Liver (tissue), 9 donors: ENCODE results near the gene AJUBA. TPM values are rescaled to one million over a fixed set of nuclear protein-coding genes. Genes with fewer than 3 reads are reported as not detected.

Experiments used
- DNase-seq: peaks from one replicate; pipeline ENCODE4 v3.0.0-alpha.2; 2017; ENCODE audit warnings: low spot score
- H3K27ac ChIP-seq, 2 donors: one replicate each; pipeline ENCODE4 v1.7.0; 2013; ENCODE audit warnings: inconsistent platforms in 2 of 2, low read length in 2 of 2, control low read depth in 1 of 2, low read depth in 1 of 2, mild to moderate bottlenecking in 1 of 2
- H3K27me3 ChIP-seq, 4 donors: one replicate each; pipeline versions ENCODE4 v1.6.1 to v1.7.0; 2013; ENCODE audit warnings: low read length in 3 of 4, inconsistent platforms in 1 of 4, mild to moderate bottlenecking in 1 of 4, moderate library complexity in 1 of 4; ENCODE audit not compliant: control insufficient read depth in 4 of 4, insufficient read depth in 4 of 4
- H3K36me3 ChIP-seq, 4 donors: one replicate each; pipeline versions ENCODE4 v1.6.1 to v1.7.0; 2013; ENCODE audit warnings: low read length in 3 of 4, mild to moderate bottlenecking in 3 of 4, low read depth in 1 of 4, moderate library complexity in 1 of 4; ENCODE audit not compliant: control insufficient read depth in 4 of 4, insufficient read depth in 3 of 4
- H3K4me1 ChIP-seq, 4 donors: one replicate each; pipeline versions ENCODE4 v1.6.1 to v1.7.0; 2013; ENCODE audit warnings: low read length in 3 of 4, mild to moderate bottlenecking in 3 of 4, moderate library complexity in 1 of 4; ENCODE audit not compliant: control insufficient read depth in 4 of 4, insufficient read depth in 4 of 4
- H3K4me3 ChIP-seq, 3 donors: one replicate each; pipeline versions ENCODE4 v1.6.1 to v1.7.0; 2013; ENCODE audit warnings: low read length in 3 of 3, control low read depth in 1 of 3, low read depth in 1 of 3, mild to moderate bottlenecking in 1 of 3
- H3K9ac ChIP-seq, 2 donors: one replicate each; pipeline ENCODE4 v1.7.0; 2013; ENCODE audit warnings: low read length in 2 of 2, mild to moderate bottlenecking in 2 of 2, moderate library complexity in 2 of 2, control low read depth in 1 of 2, low read depth in 1 of 2
- H3K9me3 ChIP-seq, 4 donors: one replicate each; pipeline versions ENCODE4 v1.6.1 to v1.7.0; 2013; ENCODE audit warnings: low read length in 3 of 4; ENCODE audit not compliant: control insufficient read depth in 4 of 4
- CTCF ChIP-seq: fragments of 150-350 bp; IDR thresholded peaks from 2 replicates; pipeline ENCODE4 v1.5.1; 2017; ENCODE audit warnings: improper control_type of control experiment, low read depth, low read length; ENCODE audit not compliant: missing input control
- EGR1 ChIP-seq, 2 donors: IDR thresholded peaks; 2 replicates each; pipeline ENCODE4 v1.6.1; 2016 to 2018; ENCODE audit warnings: antibody characterized with exemption in 2 of 2, low read depth in 2 of 2
- FOXA1 ChIP-seq: IDR thresholded peaks from 2 replicates; pipeline ENCODE4 v1.6.1; 2016; ENCODE audit warnings: antibody characterized with exemption
- FOXA2 ChIP-seq: IDR thresholded peaks from 2 replicates; pipeline ENCODE4 v1.6.1; 2016; ENCODE audit warnings: antibody characterized with exemption
- HNF4A ChIP-seq, 2 donors: conservative IDR thresholded peaks; 2 replicates each; pipeline ENCODE4 v1.6.1; 2016; ENCODE audit warnings: antibody characterized with exemption in 2 of 2, mild to moderate bottlenecking in 2 of 2
- JUND ChIP-seq, 2 donors: IDR thresholded peaks; 2 replicates each; pipeline ENCODE4 v1.6.1; 2016; ENCODE audit warnings: antibody characterized with exemption in 2 of 2
- REST ChIP-seq: IDR thresholded peaks from 2 replicates; pipeline ENCODE4 v1.6.1; 2016; ENCODE audit warnings: antibody characterized with exemption, mild to moderate bottlenecking
- RXRA ChIP-seq, 2 donors: IDR thresholded peaks; 2 replicates each; pipeline ENCODE4 v1.6.1; 2017 to 2018; ENCODE audit warnings: antibody characterized with exemption in 2 of 2, mild to moderate bottlenecking in 1 of 2
- YY1 ChIP-seq: IDR thresholded peaks from 2 replicates; pipeline ENCODE4 v1.6.1; 2016; ENCODE audit warnings: antibody characterized with exemption, mild to moderate bottlenecking
- ZBTB33 ChIP-seq: IDR thresholded peaks from 2 replicates; pipeline ENCODE4 v1.6.1; 2016; ENCODE audit warnings: antibody characterized with exemption
- WGBS: extraction: QIAGEN DNeasy Blood & Tissue Kit; methylation state at CpG from one replicate; pipeline ENCODE4 v1.1.7; 2013; 5-methylcytosine and 5-hydroxymethylcytosine counted together
- polyA plus RNA-seq, 2 donors: library from polyadenylated mRNA; stranded (reverse) in 1 of 2; unstranded in 1 of 2; fragments of 200-250 nt in 1 of 2; fragments of >200 nt in 1 of 2; fragmentation: Nextera tagmentation in 1 of 2; extraction: Ambion mirVana in 1 of 2; gene quantifications; one replicate each; pipeline versions ENCODE4 v1.2.1 to v1.2.3, GENCODE V29; 2013 to 2015
- total RNA-seq, 2 donors: library from RNA; depleted of rRNA; stranded (reverse); fragments of >200 nt; gene quantifications; one replicate each; pipeline ENCODE4 v1.2.3, GENCODE V29; 2014
- TF ChIP-seq, protein P1 (sequence below): IDR thresholded peaks from 2 replicates; pipeline ENCODE4 v1.6.1; 2016; ENCODE audit warnings: antibody characterized with exemption
- TF ChIP-seq, protein P2 (sequence below): IDR thresholded peaks from 2 replicates; pipeline ENCODE4 v1.6.1; 2016; ENCODE audit warnings: antibody characterized with exemption
- donor health status: healthy.
- donor health status: healthy.
- donor health status: healthy.
- donor health status: healthy.
- donor health status: healthy.

The AJUBA gene
- total and polyA plus RNA-seq, 4 donors, result 15.5 to 34.9 (median 19.6) TPM

DNA sequence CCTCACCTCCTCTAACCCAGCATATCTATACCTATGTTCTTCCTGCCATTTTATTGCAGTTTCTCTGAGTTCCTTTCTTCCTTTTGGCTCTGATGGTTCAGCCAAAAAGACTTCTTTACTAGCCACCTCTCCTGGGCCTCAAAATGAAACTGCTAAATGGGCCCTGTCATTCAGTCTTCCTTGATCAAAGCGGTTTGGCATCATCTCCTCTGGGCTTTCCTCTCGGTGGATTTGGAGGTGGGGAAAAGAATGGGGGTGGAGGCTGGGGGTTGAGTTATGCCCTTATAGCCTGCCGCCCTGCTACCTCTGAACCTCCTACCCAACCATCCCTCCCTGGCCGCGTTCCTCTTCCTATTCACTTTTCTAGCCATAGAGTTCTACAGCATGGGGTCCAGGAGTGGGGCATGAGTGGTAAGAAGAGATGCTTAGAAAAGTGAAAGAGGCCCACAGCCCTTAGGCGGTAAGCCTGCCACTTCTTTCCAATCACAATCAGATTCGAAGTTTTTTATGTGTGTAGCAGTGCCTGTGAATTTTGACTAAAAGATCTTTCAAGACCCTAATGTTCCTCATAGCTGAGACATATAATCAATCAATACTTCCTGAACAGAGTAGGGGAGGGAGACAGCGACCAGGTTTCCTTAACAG lies 2.5 kb downstream of the AJUBA start (continued):
- TF ChIP-seq REST, result no peak
- TF ChIP-seq, protein P1, sequence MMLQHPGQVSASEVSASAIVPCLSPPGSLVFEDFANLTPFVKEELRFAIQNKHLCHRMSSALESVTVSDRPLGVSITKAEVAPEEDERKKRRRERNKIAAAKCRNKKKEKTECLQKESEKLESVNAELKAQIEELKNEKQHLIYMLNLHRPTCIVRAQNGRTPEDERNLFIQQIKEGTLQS, result no peak
- no peak for TF ChIP-seq HNF4A (conservative IDR thresholded peaks at IDR 0.05)
- no peak for TF ChIP-seq FOXA2

DNA sequence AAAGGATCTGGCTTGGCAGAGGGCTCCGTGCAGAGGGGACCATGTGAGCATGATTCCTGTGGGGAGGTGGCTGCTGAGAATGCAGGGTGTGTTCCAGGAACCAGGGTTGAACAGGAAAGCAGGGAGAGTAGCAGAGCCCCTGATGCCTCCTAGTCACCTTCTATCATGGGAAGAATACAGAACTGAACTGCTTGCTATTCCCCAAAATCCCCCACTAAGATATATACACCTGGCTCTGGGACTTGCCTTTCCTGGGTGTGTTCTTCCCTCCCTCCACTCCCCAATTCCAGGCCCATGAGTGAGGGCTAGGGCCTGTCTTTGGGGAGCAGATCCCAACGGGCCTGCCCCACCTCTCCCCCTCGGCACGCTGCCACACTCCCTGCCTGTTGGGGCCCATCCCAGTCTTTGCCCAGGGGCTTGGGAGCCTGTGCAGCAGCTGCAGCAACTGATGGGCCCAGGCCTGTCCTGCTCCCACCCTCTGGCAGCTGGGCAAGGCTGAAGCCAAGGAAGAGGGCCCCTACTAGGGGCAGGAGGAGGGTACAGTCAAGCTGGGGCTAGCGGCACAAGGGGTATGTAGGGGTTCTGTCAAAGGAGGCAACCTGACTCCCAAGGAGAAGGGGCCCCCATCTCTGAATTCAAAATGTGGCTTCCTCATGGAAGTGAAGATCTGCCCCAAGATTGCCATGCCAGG lies 3.2 kb downstream of the AJUBA start:
- no peak for TF ChIP-seq CTCF
- no peak for TF ChIP-seq FOXA1
- TF ChIP-seq, protein P2, sequence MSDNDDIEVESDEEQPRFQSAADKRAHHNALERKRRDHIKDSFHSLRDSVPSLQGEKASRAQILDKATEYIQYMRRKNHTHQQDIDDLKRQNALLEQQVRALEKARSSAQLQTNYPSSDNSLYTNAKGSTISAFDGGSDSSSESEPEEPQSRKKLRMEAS, result no peak
- H3K9ac ChIP-seq, result no peak overlapping the region
- H3K9me3 ChIP-seq, result no peaks in the 10 kb centered on the region
- H3K27me3 ChIP-seq, result no peaks in the 10 kb centered on the region
- peaks cover 16 to 92% (median 69%) of the 10 kb centered on the region in 4 donors for H3K4me1 ChIP-seq
- 83% methylated on average over 5 of the region's 5 CpGs for WGBS
- H3K4me3 ChIP-seq, result no peak overlapping the region
- no peaks in the 10 kb centered on the region for H3K36me3 ChIP-seq
- H3K27ac ChIP-seq, result peak overlapping the region; percentile 85 to 87
- DNase-seq, result no peak

- no peak overlapping the region for H3K4me3 ChIP-seq
- WGBS, result 51% methylated on average over 3 of the region's 3 CpGs
These were observed 3.9 kb downstream of the AJUBA start for GRCh38 chr14:22978487-22978837.

More at GRCh38 chr14:22978487-22978837, 3.9 kb downstream of the AJUBA start:
- Histone ChIP-seq H3K9ac (no peak overlapping the region), H3K27ac (peak overlapping the region; percentile 85 to 87), H3K4me1 (peaks cover 16 to 93% (median 73%) of the 10 kb centered on the region in 4 donors), H3K27me3 (no peaks in the 10 kb centered on the region), H3K9me3 (no peaks in the 10 kb centered on the region), H3K36me3 (peaks cover 0 to under 1% (median 0%) of the 10 kb centered on the region in 4 donors)
- TF ChIP-seq FOXA2, result peak; percentile 64
- no peak for TF ChIP-seq REST
- no peak for TF ChIP-seq JUND (IDR thresholded peaks at IDR 0.05)
- TF ChIP-seq YY1, result no peak
- TF ChIP-seq HNF4A (conservative IDR thresholded peaks at IDR 0.05), result peak in 1 of 2 donors; percentile 30
- TF ChIP-seq RXRA (IDR thresholded peaks at IDR 0.05), result peak in 1 of 2 donors; percentile 42
- no peak for TF ChIP-seq FOXA1
- TF ChIP-seq ZBTB33, result no peak
- no peak for TF ChIP-seq EGR1 (IDR thresholded peaks at IDR 0.05; ENCODE audit: low read depth in 2 of 2)
- DNase-seq, result no peak
